ENCODE data around the gene FAM210A.

GRCh38 chr18:13638719-13639595 is 87.4 kb downstream of the FAM210A start:
- TF ChIP-seq CTCF (IDR thresholded peaks at IDR 0.05) (no peak), POLR2A (IDR thresholded peaks at IDR 0.05) (no peak)

Measured in body of pancreas (tissue), 4 donors.